H1 (cell line): ENCODE data around the gene FAM83F. TPM values are rescaled to one million over a fixed set of nuclear protein-coding genes. Genes with fewer than 3 reads are reported as not detected.

Experiments
- ATF2 ChIP-seq: IDR thresholded peaks from 2 replicates; pipeline ENCODE4 v1.6.1; 2012; ENCODE audit warnings: low read length, inconsistent platforms
- CBX5 ChIP-seq: fragments of 300-800, 300-1000 bp; sonication (generic); IDR thresholded peaks from 2 replicates; pipeline ENCODE4 v1.7.1; 2016; ENCODE audit warnings: antibody characterized with exemption, low read length, low read depth
- CHD7 ChIP-seq: fragments of 300-600 bp; sonication (generic); IDR thresholded peaks from 2 replicates; pipeline ENCODE4 v1.7.1; 2012; ENCODE audit warnings: low read length, moderate library complexity, mild to moderate bottlenecking, inconsistent platforms; ENCODE audit not compliant: insufficient replicate concordance
- POLR2AphosphoS5 ChIP-seq: IDR thresholded peaks from 2 replicates; pipeline ENCODE4 v1.6.1; 2011; ENCODE audit warnings: low read depth, low read length
- RXRA ChIP-seq: IDR thresholded peaks from 2 replicates; pipeline ENCODE4 v1.6.1; 2011; ENCODE audit warnings: low read depth, mild to moderate bottlenecking, low read length, moderate library complexity; ENCODE audit not compliant: insufficient read depth
- SP2 ChIP-seq: IDR thresholded peaks from 2 replicates; pipeline ENCODE4 v1.6.1; 2012; ENCODE audit warnings: mild to moderate bottlenecking, low read length, inconsistent platforms
- TEAD4 ChIP-seq: IDR thresholded peaks from 2 replicates; pipeline ENCODE4 v1.6.1; 2012; ENCODE audit warnings: low read depth, low read length, inconsistent platforms, mixed read lengths
- polyA plus RNA-seq, 7 experiments: library from polyadenylated mRNA; depleted of rRNA in 3 of 7; stranded (reverse) in 5 of 7; unstranded in 2 of 7; fragments of >200 nt in 5 of 7; fragments of 200-250 nt in 2 of 7; gene quantifications; 1 replicate in 5 of 7; 2 replicates in 1 of 7; 4 replicates in 1 of 7; pipeline versions ENCODE4 v1.2.1 to v1.2.3, GENCODE V29; 2011 to 2013; ENCODE audit warnings: missing spikeins in 2 of 7, mixed read lengths in 2 of 7
- total RNA-seq: library from RNA; stranded (reverse); fragmentation: NEBNext Ultra II Directional; extraction: Animal tissue kit (Norgen Biotek cat#: 25700); gene quantifications from 2 replicates; pipeline ENCODE4 v1.2.1, GENCODE V29; 2021

The FAM83F gene
- total and polyA plus RNA-seq, 2 of the 8 experiments (the other 6 are each of a cell fraction or from before 2014, with no cell fraction given), result 8.6 to 18.9 TPM

- TF ChIP-seq CHD7 (no peak), RXRA (no peak), CBX5 (no peak), ATF2 (no peak), POLR2AphosphoS5 (no peak), TEAD4 (no peak), SP2 (no peak)
Observed at GRCh38 chr22:39970742-39971141, 24.0 kb upstream of the FAM83F start (continued).
